RWPE2 (cell line): ENCODE results near the gene FGF23.

Experiments
- ATAC-seq: fragments of 200-7000 bp; cut with Tn5 transposase; 3 replicates; pipeline ENCODE4 v1.9.1; 2021; ENCODE audit warnings: low read depth
- DNase-seq: peaks from one replicate; pipeline ENCODE4 v3.0.0-alpha.2; 2020; ENCODE audit warnings: low spot score
- H3K27ac ChIP-seq: fragments of 450-650 bp; 2 replicates; pipeline ENCODE4 v1.5.1; 2017; ENCODE audit warnings: mild to moderate bottlenecking; ENCODE audit not compliant: poor library complexity, severe bottlenecking
- H3K27me3 ChIP-seq: fragments of 250-450 bp; sonication (Bioruptor Pico); 2 replicates; pipeline ENCODE4 v1.5.1; 2021; ENCODE audit warnings: mild to moderate bottlenecking, moderate library complexity; ENCODE audit not compliant: insufficient read depth, poor library complexity, severe bottlenecking
- H3K36me3 ChIP-seq: fragments of 250-450 bp; sonication (Bioruptor Pico); 2 replicates; pipeline ENCODE4 v1.5.1; 2020; ENCODE audit warnings: low read depth, mild to moderate bottlenecking, moderate library complexity
- H3K4me1 ChIP-seq: fragments of 250-450 bp; sonication (Bioruptor Pico); 2 replicates; pipeline ENCODE4 v1.5.1; 2021; ENCODE audit warnings: mild to moderate bottlenecking, moderate library complexity; ENCODE audit not compliant: insufficient read depth, poor library complexity, severe bottlenecking
- H3K4me3 ChIP-seq: fragments of 250-450 bp; sonication (Bioruptor Pico); 2 replicates; pipeline ENCODE4 v1.5.1; 2021; ENCODE audit warnings: mild to moderate bottlenecking, moderate library complexity; ENCODE audit not compliant: severe bottlenecking
- H3K9me3 ChIP-seq: fragments of 250-450 bp; sonication (Bioruptor Pico); 2 replicates; pipeline ENCODE4 v1.5.1; 2021; ENCODE audit warnings: mild to moderate bottlenecking, moderate library complexity; ENCODE audit not compliant: severe bottlenecking
- TF ChIP-seq, protein P1 (sequence below): fragments of 450-650 bp; IDR thresholded peaks from one replicate; pipeline ENCODE4 v1.5.1; 2017; ENCODE audit warnings: mild to moderate bottlenecking, moderate library complexity; ENCODE audit not compliant: poor library complexity, severe bottlenecking

Gene FGF23

DNA sequence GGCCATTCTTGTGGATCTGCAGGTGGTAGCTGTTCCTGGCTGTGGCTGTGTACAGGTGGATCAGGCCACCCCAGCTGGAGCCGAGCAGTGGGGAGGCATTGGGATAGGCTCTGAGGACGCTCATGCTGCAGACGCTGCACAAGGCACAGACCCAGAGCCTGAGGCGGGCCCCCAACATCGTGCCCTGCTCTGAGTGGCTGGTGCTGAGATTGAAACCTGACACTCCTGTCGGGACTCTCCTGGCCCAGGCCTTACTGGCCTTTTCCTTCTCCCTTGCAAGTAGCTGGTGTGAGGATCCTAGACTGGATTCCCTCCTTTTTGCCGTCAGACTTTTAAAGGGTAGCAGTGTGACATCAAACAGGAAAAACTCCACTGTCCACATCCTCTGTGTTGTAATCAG lies at the start of gene FGF23:
Gene FGF23, minus strand, starts transcription at position 308 of the 400 bp plus-strand sequence. Its CDS starts 130 bp downstream, at position 178.
- Histone ChIP-seq H3K27ac (no peak within 1 kb of the TSS), H3K9me3 (no peaks in the 10 kb centered on the region), H3K4me1 (no peaks in the 10 kb centered on the region), H3K4me3 (no peak within 1 kb of the TSS), H3K27me3 (no peaks in the 10 kb centered on the region), H3K36me3 (no peaks in the 10 kb centered on the region)
- ATAC-seq (peak; percentile 77), DNase-seq (no peak)
- TF ChIP-seq, protein P1, sequence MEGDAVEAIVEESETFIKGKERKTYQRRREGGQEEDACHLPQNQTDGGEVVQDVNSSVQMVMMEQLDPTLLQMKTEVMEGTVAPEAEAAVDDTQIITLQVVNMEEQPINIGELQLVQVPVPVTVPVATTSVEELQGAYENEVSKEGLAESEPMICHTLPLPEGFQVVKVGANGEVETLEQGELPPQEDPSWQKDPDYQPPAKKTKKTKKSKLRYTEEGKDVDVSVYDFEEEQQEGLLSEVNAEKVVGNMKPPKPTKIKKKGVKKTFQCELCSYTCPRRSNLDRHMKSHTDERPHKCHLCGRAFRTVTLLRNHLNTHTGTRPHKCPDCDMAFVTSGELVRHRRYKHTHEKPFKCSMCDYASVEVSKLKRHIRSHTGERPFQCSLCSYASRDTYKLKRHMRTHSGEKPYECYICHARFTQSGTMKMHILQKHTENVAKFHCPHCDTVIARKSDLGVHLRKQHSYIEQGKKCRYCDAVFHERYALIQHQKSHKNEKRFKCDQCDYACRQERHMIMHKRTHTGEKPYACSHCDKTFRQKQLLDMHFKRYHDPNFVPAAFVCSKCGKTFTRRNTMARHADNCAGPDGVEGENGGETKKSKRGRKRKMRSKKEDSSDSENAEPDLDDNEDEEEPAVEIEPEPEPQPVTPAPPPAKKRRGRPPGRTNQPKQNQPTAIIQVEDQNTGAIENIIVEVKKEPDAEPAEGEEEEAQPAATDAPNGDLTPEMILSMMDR = no peak

DNA sequence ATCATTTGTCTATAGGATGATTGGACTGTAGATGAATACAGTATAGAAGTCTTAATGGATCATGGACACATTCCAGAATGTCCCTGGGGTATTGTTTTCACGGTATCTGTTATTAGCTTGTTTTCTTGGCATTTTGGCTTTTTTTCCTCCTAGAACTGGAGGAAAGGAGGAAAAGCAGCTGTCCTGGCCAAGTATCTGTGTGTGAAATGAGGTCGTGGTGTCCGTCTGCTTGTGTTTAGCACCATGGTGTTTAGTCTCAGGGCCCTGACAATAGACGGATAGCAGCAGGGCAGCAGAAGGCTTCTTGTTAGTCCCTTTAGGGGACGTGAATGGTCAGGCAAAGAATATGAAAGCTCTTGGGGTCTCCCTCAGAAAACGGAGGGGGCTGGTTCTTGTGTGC lies 44.9 kb upstream of the FGF23 start:
- Histone ChIP-seq H3K27me3 (no peaks in the 10 kb centered on the region), H3K4me1 (no peaks in the 10 kb centered on the region), H3K27ac (no peak overlapping the region), H3K9me3 (no peaks in the 10 kb centered on the region), H3K36me3 (no peaks in the 10 kb centered on the region), H3K4me3 (no peak overlapping the region)
- no peak for DNase-seq
- ATAC-seq = no peak
- TF ChIP-seq, protein P1 = no peak

DNA sequence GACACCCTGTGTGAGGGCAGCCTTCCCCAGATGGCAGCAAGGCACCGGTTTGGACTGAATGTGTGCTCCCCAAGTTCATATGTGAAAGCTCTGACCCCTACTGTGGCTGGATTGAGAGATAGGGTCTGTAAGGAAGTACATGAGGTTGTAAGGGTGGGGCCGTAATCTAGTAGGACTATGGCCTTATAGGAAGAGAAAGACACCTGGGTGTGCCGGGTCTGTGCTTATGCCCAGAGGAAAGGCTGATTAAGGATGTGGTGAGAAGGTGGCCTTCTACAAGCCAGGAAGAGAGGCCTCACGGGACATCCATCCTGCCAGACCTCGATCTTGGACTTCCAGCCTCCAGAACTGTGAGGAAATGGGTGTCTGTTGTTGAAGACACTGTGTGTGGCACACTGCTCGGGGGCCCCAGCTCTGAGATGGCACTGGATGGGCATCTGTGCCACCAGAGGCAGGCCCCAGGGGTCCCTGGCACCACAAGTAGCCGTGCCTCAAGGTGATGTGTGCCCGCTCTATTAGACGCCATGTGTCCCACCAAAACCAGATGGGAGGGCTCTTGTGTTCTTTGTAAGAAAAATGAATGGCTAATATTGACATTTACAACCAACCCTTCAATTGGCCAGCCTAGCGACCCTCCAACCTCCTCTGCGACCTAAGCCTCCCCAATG lies 44.1 kb upstream of the FGF23 start:
- H3K27ac ChIP-seq = no peak overlapping the region

DNA sequence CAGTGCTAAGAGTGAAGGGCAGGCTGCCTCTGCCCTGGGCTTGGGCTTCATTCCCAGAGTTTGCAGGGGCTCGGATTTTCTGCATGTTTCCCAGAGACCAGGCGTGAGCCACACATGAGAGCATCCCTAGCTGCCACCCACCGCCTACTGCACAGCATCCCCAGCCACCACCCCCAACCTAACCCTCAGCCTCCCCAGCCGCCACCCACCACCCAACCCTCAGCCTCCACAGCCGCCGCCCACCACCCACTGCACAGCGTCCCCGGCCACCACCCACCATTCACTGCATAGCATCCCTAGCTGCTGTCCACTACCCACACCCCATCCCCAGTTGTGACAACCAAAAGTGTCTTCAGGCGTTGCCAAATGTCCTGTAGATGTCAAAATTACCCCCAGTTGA lies 43.5 kb upstream of the FGF23 start:
- H3K4me3 ChIP-seq = no peak overlapping the region
- no peak for ATAC-seq

More for the DNA sequence above, 44.1 kb upstream of the FGF23 start:
- Histone ChIP-seq H3K27me3 (peaks cover 7% of the 10 kb centered on the region), H3K4me1 (no peaks in the 10 kb centered on the region), H3K4me3 (no peak overlapping the region), H3K36me3 (no peaks in the 10 kb centered on the region), H3K9me3 (no peaks in the 10 kb centered on the region)
- DNase-seq (no peak), ATAC-seq (no peak)
- TF ChIP-seq, protein P1 = no peak

More for the DNA sequence above, 43.5 kb upstream of the FGF23 start:
- H3K36me3 ChIP-seq = no peaks in the 10 kb centered on the region
- H3K9me3 ChIP-seq = no peaks in the 10 kb centered on the region
- TF ChIP-seq, protein P1 = no peak
- no peaks in the 10 kb centered on the region for H3K4me1 ChIP-seq
- H3K27me3 ChIP-seq = peaks cover 14% of the 10 kb centered on the region
- DNase-seq = no peak
- H3K27ac ChIP-seq = no peak overlapping the region
